HuH-7 (cell line): Measurements from ENCODE around the gene DZANK1.
"Not testable (repeated sequence)": the region's sequence is repeated elsewhere in the genome, so short reads cannot be mapped to it uniquely, and the experiment has no call there.

Source experiments
- DNase-seq: peaks from one replicate; pipeline ENCODE4 v3.0.0; 2011; ENCODE audit warnings: low spot score

Gene DZANK1

DNA sequence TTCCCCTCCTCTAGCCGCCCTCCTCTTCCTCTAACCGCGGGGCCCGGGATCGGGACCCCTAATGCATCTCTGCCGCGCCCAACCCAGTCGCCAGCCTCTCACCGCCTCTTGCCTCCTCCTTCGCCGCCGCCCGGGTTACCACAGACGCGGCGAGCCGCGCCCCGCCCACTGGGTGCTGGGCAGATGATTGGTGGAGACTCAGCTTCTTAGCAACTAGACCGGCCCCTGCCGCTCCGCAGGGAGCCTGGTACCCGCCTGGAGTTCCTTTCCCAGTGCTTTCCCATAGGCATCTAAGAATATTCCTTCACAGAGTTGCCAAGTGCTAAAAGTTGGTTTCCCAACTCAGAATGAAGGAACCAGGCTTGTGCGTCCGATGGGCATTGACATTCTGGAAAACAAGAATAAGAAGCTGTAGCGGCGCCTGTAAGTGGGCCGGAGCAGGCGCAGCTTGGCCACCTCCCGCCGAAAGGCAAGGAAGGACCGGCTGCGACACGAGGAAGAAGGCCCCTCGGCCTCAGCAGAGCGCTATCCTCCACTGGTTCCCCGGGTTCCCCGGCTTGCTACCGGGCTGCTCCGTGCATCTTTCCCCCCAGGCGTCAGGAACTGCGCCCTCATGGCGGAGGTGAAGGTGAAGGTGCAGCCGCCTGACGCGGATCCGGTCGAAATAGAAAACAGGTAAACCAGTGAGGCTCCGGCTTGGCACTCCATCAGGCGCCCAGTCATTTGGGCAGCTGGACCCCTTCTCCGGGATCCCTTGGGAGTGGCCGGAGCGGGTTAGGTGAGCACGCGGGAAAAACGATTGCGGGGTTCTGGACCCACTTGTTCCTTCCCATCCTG, at the start of gene DZANK1, which contains the start of gene POLR3F:
TSS of gene DZANK1 (minus strand) at position 137 of the 837 bp plus-strand sequence. CDS start 1,672 bp downstream, outside the sequence.
TSS of gene POLR3F (plus strand) at position 497 of the 837 bp plus-strand sequence. CDS start at position 614, 117 bp downstream.
- DNase-seq = peak; percentile 99

DNA sequence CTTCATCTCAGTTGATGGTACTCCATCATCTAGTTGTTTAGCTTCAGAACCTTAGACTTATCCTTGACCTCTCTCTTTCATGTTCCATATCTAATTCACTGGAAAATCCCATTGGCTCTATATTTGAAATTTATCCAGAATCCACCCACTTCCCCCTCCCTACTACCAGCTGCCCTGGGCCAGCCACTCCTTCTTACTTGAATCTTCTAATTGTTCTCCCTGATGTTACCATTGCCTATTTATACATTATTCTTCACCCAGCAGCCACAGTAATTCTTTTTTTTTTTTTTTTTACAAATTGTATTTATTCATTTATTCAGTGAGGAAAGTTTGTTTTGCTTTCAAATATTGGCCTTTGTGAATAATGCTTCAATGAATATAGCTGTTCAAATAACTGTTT, 49.1 kb upstream of the DZANK1 start:
- DNase-seq = no peak

DNA sequence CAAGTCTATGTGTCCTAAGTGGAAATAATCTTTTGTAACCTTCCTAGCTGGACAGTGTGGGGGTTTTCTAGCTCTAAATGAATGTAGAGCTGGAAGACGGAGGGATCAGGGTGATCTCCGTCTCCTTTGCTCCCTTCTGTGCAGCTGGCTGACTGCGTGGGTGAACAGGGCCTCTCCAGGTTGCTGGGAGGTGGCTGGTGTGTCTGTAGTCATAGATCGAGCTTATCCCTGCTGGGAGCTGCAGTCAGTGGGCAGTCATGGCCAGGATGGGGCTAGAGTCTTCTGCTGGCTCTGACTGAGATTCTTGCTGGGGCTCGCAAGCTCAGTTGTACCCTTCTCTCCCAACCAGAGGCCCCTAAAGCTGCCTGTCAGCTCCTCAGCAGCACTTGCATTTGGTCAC, 47.3 kb upstream of the DZANK1 start:
- DNase-seq = no peak

DNA sequence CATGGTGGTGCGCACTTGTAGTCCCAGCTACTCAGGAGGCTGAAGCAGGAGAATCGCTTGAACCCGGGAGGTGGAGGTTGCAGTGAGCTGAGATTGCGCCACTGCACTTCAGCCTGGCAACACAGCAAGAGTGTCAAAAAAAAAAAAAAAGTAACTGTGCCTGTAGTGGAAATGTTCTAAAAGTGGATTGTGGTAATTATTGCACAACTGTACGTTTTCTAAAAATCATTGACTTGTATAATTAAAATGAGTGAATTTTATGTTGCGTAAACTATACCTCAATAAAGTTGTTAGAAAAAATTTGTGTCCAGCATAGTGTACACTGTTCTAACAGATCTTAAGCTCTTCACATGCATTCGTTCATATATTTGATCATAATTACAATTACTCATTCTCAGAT, 46.4 kb upstream of the DZANK1 start:
- no peak for DNase-seq

DNA sequence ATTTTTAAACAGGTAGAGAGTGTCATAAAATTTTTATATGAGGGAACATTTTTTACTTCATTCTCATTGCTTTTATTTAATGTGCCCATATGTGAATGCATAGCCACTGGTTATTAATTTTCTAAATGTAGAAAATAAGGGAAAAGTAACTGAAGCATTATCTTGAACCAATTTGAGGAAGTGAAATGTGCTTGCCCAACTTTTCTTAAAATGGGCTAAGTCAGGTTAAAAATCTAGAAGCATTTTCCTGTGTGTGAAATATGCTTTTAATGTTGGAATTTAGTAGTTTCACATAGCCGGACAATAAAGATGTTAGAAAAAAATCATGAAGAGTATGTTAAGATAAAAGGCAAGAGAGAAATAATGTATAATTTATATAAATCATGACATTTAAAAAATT, 44.7 kb upstream of the DZANK1 start:
- no peak for DNase-seq

DNA sequence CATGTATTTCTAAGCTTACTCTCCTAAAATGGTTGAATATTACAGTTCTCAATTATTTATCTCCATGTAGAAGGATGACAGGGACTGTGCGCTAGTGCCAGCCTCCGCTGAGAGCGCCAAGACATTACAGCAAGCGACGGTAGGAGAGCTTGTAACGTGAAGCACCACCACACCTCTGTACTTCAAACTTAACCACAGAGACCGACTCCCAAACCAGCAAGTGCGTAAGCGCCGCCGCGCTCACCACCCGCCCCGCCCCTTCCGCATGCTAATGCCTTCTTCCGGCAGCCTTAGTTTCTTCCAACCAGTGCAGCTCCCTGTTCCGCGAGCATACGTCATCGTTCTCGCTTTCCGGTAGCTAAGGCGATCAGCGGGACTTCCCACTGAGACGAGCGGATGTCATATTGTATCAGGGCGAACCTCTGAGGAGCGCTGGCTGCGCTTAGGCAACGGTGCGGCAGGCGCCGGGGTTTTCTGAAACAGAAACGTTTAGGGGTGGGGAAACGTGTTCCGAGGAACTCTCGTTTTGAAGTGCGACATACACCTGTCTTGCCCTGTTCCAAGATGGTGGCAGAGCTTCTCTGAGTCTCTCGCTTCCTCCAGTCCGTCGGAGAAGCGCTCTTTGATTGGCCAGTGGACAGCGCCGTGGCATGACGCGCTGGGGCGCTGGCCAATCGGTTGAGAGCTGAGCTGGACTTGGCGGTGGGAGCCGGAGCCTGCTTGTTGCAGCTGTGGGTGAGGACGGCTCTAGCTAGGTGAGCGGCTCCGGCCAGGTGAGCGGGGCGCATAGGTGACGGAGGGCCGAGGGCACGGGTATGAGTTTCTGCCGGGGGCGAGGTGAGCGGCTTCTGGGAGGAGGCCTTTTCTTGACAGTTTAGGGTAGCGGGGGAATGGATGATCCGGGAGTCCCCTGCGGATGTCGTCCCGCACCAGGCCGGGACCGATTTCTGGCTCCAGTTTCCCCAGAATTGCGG, 40.7 kb upstream of the DZANK1 start, which contains the start of gene SEC23B:
TSS of gene SEC23B (plus strand) at position 723 of the 974 bp plus-strand sequence. CDS start 2,896 bp downstream, outside the sequence.
- DNase-seq = peak; percentile 99

DNA sequence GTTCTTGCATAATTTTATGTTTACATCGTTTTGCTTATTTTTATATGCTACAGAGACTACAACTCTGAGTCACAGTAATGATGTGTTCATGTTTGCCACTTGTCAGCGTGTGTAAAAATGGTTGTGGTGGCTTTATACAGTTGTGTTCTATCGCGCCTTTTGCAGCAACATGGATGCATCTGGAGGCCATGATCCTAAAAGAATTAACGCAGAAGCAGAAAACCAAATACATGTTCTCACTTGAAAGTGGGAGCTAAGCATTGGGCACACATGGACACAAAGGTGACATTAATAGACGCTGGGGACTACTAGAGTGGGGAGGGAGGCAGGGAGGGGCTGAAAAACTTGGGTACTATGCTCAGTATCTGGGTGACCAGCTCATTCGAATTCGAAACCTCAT, 39.9 kb upstream of the DZANK1 start:
- DNase-seq = no peak

DNA sequence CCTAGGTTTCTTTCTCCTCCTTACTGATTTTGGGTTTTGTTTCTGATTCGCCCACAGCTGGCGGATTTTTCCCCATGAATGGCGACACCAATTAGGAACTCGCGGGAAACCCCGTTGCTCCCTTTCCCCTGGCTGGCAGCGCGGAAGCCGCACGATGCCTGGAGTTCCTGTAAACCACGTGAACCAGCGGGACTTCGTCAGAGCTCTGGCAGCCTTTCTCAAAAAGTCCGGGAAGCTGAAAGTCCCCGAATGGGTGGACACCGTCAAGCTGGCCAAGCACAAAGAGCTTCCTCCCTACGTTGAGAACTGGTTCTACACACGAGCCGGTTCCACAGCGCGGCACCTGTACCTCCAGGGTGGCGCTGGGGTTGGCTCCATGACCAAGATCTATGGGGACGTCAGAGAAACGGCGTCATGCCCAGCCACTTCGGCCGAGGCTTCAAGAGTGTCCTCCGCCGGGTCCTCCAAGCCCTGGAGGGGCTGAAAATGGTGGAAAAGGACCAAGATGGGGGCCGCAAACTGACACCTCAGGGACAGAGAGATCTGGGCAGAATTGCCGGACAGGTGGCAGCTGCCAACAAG, 37.7 kb upstream of the DZANK1 start:
- no peak for DNase-seq

DNA sequence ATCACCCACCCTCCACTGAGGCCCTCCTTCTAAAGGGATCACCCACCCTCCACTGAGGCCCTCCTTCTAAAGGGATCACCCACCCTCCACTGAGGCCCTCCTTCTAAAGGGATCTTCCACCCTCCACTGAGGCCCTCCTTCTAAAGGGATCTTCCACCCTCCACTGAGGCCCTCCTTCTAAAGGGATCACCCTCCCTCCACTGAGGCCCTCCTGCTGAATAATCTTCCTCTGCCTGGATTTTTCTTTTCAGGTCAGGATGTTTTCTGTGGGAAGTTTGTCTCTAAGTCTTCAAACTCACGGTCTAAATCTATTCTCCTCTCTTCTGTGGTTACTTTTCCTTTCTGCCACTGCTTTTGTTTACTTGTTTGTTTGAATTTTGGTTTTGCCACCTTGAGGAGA, 34.8 kb upstream of the DZANK1 start:
- not testable (repeated sequence) for DNase-seq

DNA sequence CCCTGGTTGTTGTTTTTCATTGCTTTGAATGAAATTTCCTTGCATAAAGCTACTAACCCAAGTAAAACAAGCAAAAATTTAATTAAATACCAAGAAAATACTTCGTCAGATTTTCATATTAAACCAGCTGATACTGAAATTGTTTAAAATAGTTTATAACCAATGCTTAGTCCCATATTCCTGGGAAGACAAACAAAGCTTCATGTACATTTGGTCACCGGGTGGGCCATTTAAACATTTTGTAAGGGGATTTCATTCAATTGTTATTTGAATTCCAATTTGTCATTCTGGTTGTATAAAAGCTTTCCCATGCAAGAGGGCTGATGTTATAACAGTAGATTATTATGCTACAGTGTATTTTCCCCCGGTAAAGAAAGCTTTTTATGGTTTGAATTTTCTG, 30.8 kb upstream of the DZANK1 start:
- DNase-seq = no peak

DNA sequence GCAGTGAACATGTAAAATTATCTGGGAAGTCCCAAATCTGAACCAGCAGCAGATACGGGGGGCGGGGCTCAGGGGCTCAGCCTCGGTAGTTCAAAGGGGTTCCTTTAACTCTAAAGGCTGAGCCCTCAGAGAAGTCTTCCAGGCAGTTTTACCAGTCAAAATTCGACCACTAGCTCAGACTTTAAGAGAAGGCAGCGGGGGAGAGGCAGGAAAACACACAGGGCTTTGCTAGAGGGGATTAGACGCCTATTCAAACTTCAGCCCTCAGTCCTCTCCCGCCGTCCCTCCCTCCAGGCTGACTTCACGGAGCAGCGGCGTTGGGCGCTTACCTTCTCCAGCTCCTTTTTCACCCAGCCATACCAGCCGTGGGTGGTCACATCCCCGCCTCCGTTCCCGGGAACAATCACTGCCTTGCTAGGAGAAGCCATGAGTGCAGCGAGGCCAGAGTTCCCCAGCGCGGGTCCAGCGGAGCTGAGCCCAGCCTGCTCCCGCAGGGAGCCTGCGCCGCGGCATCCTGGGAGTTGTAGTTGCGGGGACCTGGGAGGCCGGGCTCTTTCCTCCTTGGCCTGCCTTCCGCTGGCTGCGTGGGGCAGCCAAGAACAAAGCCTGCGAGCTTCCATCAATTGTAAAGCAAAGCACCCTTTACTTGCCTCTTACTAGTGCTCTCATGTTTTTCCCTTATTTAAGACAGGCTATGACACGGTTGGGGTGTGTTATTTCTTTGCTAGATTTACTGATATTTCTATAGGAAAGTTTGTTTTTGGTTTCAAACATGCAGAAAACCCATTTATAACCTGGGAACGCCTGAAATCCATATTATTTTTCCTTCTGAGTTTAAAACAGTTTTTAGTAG, 30.1 kb upstream of the DZANK1 start, which contains the start of gene RBBP9:
TSS of gene RBBP9 (minus strand) at position 486 of the 853 bp plus-strand sequence. CDS start at position 428, 58 bp downstream.
- DNase-seq = peak; percentile 92

DNA sequence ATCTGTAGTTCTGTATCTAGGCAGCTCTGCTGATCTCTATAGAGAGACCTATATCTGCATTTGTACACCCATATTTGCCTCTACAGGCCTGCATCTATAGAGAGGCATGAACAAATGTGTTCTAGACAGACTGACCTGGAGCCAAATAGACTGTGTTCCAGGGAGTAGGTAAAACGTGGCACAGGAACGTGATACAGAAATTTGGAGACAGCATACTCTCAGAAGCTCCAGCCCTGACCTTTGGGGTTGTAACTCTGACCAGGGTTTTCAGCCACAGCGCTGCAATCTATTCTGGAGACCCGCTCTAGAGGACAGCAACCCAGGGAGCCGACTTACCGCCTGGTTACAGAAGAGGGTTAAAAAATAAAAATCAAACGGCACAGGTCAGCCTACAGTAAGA, 29.2 kb upstream of the DZANK1 start:
- no peak for DNase-seq

DNA sequence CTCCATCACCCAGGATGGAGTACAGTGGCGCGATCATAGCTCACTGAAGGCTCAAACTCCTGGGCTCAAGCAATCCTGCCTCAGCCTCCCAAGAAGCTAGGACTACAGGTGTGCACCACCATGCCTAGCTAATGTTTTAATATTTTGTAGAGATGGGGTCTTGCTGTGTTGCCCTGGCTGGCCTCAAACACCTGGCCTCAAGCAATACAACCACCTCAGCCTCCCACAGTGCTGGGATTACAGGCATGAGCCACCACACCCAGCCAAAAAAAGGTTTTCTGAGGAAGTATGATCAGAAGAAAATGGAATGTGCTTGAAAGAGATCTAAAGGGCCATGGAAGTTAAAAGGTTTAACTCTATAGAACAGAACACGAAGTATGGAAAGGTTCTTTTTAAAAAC, 21.5 kb upstream of the DZANK1 start:
- no peak for DNase-seq

DNA sequence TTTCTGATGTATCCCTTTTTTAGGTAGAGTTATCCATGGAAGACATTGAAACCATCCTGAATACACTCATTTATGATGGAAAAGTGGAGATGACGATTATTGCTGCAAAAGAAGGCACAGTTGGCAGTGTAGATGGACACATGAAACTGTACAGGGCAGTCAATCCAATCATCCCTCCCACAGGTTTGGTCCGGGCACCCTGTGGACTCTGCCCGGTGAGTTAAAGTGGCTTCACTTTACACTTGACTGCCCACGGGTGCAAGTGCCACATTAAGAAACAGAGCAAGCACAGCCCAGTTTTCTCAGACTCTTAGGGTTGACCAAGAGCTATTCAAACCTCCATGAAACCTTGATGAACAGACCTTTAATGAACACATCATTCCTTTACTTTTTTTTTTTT, 14.8 kb upstream of the DZANK1 start:
- DNase-seq = no peak

DNA sequence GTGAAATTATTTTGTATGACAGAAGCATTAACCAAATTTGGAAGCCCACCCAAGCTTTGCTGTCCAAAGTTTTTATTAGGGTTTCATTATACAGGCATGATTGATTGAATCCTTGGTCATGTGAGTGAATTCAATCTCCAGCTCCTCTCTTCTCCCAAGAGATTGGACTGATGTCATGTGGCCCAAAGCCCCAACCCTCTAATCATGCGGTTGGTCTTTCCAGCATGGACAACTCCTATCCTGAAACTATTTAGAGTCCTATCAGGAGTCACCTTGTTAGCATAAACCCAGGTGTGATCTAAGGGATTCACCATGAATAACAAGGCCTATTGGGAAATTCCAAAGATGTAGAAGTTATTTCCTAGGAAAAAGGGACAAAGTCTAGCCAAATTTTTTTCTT, 11.0 kb upstream of the DZANK1 start:
- DNase-seq = no peak

DNA sequence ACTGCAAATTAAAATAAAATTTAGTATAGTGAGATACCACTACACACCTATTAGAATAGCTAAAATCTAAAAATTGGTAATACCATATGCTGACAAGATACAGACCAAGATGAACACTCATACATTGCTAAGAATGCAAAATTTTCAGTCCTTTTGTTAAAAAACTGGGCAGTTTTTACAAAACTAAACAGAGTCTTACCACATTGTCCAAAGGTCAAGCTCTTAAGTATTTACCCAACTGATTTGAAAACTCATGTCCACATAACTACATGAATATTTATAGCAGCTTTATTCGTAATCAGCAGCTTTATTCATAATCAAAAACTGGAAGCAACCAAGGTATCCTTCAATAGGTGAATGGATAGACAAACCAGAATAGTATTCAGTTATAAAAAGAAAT, 10.4 kb upstream of the DZANK1 start:
- DNase-seq = no peak

DNA sequence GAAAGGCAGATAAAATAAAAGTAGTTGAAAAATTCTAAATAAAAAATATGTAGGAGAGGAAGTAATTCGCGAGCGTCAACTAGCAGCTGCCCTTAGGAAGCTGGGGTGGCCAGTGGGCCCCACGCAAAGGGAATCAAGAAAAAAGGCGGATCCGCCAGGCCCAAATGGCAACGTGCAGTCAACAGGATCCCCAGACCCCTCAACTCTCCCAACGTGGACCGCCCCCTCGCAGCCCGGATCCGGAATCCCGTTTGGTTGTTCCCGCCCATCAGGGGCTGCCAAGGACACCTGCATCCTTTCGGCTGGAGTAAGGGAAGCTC, 296 bp downstream of the DZANK1 start:
- no peak for DNase-seq

DNA sequence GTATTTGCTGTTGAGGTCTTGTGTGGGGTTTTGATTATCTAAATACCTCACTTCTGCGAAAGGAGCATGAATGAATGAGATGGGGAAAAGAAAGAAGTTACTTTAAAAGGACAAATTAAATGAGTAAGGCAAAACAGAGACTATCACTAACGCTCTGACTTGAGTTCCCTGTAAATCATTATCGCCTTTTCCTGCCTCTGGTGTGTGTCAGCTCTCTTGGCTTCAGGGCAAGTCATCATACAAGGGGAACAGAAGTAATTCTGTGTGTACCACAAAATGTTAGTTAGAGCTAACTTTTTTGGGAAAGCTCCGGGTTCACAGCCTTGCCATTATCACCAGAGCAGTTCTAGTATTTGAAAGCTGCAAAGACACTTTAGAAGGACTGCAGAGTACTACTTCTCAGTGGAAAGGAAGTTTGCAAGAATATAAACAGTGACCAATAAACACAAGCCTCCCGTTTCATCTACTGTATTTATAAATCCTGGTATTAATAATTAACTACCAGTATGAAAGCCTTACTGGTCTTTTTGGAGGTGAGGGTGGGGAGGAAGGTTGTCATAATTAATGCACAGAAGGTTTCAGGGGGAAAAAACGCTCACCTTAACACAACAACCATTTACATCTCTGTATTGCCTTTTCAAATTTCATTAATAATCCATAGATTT, 1.2 kb downstream of the DZANK1 start:
- DNase-seq = no peak

DNA sequence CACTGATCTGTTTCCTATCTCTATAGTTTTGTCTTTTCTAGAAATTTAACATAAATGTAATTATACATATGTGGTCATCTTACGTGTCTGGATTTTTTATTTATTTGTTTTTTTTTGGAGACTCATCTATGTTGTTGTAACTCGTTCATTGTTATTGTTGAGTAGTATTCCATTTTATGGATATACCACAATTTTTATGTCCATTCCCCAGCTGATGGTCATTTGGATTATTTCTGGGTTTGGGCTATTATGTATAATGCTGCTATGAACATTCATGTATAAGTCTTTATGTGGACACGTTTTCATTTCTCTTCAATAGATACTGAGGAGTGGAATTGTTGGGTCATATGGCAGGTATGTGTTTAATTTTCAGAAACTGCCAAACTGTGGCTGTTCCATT, 10.2 kb downstream of the DZANK1 start:
- DNase-seq = no peak

DNA sequence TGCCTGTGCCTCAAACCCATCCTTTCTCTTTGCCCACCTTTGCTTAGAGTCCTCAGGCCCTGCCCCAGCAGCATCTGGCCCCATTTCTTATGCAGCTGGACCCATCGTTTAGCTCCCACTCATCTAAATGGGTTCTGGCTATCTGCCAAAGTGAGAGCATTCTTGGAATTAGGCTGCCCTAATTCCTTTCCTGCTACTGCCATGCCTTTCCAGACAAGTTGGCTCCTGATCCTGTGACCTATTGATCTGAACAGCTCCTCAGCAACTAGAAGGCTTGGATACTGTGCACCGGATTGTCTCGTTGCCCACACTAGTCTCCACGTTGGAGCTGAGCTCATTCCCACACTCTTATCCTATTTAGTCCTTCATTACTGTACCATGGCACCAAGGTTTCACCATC, 22.9 kb downstream of the DZANK1 start:
- no peak for DNase-seq

DNA sequence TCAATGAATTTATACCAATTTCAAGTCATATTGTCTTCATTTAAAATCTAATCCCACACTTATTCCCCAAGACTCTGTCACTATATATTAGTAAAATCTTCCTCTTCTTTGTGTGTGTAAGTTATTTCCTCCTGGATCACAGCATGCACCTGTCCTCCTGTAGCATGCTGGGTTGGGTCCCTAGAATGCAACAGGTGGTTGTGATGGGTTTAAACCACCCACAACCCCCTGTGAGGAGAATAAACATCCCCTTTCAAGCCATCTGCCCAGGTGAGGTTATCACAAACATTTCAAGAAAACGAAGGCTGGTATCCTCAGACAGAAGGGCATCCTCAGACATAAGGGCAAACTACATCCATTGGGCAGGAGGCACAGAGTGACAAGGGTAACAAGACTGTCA, 26.4 kb downstream of the DZANK1 start:
- no peak for DNase-seq
